GM23338 (cell line): ENCODE measurements around the gene TENT5D. TPM values are rescaled to one million over a fixed set of nuclear protein-coding genes. Genes with fewer than 3 reads are reported as not detected.

Source experiments
- ATAC-seq: fragments of 200-7000 bp; cut with Tn5 transposase; 3 replicates; pipeline ENCODE4 v1.9.1; 2020
- DNase-seq: peaks from one replicate; pipeline ENCODE4 v3.0.0-alpha.2; 2015; ENCODE audit warnings: low spot score
- H2AFZ ChIP-seq: fragments of 200-600 bp; sonication (generic); 2 replicates; pipeline ENCODE4 v1.8.0; 2016; ENCODE audit warnings: antibody characterized with exemption, mild to moderate bottlenecking, moderate library complexity
- H3F3A ChIP-seq: fragments of 200-600 bp; sonication (generic); replicated peaks from 2 replicates; pipeline ENCODE4 v1.8.0; 2017; ENCODE audit warnings: antibody characterized with exemption, mixed run types, low read depth
- H3K27ac ChIP-seq: fragments of 200-600 bp; sonication (generic); 2 replicates; pipeline ENCODE4 v1.6.1; 2016; ENCODE audit warnings: low read depth
- H3K27me3 ChIP-seq: fragments of 200-600 bp; sonication (generic); 2 replicates; pipeline ENCODE4 v1.8.0; 2016; ENCODE audit warnings: mild to moderate bottlenecking, mixed run types, moderate library complexity; ENCODE audit not compliant: insufficient read depth
- H3K36me3 ChIP-seq: fragments of 200-600 bp; sonication (generic); 2 replicates; pipeline ENCODE4 v1.8.0; 2016; ENCODE audit warnings: mild to moderate bottlenecking; ENCODE audit not compliant: insufficient read depth
- H3K4me1 ChIP-seq: fragments of 200-600 bp; sonication (generic); 2 replicates; pipeline ENCODE4 v1.8.0; 2016; ENCODE audit warnings: mild to moderate bottlenecking, moderate library complexity; ENCODE audit not compliant: insufficient read depth
- H3K4me2 ChIP-seq: fragments of 200-600 bp; sonication (generic); 2 replicates; pipeline ENCODE4 v1.7.1; 2017; ENCODE audit warnings: mixed run types
- H3K4me3 ChIP-seq: fragments of 200-600 bp; sonication (generic); 2 replicates; pipeline ENCODE4 v1.6.1; 2016; ENCODE audit warnings: mixed run types
- H3K79me2 ChIP-seq: fragments of 200-600 bp; sonication (generic); replicated peaks from 2 replicates; pipeline ENCODE4 v1.8.0; 2017; ENCODE audit warnings: mild to moderate bottlenecking; ENCODE audit not compliant: insufficient read depth
- H3K9me2 ChIP-seq: fragments of 200-600 bp; sonication (generic); 2 replicates; pipeline ENCODE4 v1.8.0; 2017; ENCODE audit not compliant: insufficient read depth
- H4K20me1 ChIP-seq: fragments of 200-600 bp; sonication (generic); replicated peaks from 2 replicates; pipeline ENCODE4 v1.8.0; 2017; ENCODE audit warnings: mild to moderate bottlenecking; ENCODE audit not compliant: insufficient read depth
- H3K27ac Mint-ChIP-seq: 2 replicates; pipeline ENCODE4 v1.8.0; 2020; ENCODE audit warnings: inconsistent platforms, mild to moderate bottlenecking, moderate library complexity, mixed read lengths
- H3K27me3 Mint-ChIP-seq: 3 replicates; pipeline ENCODE4 v1.8.0; 2022; ENCODE audit warnings: low read depth, mild to moderate bottlenecking, moderate library complexity, mixed read lengths, inconsistent platforms; ENCODE audit not compliant: insufficient read depth, poor library complexity
- H3K36me3 Mint-ChIP-seq: 3 replicates; pipeline ENCODE4 v1.8.0; 2021; ENCODE audit warnings: low read depth, mild to moderate bottlenecking, inconsistent platforms, moderate library complexity, mixed read lengths
- H3K4me1 Mint-ChIP-seq: 3 replicates; pipeline ENCODE4 v1.8.0; 2020; ENCODE audit warnings: mild to moderate bottlenecking, inconsistent platforms, mixed read lengths
- H3K4me3 Mint-ChIP-seq: 3 replicates; pipeline ENCODE4 v1.8.0; 2021; ENCODE audit warnings: moderate library complexity, mild to moderate bottlenecking, inconsistent platforms, mixed read lengths
- H3K9me3 Mint-ChIP-seq: 3 replicates; pipeline ENCODE4 v1.8.0; 2020; ENCODE audit warnings: moderate library complexity, mild to moderate bottlenecking, inconsistent platforms, mixed read lengths
- CREB1 ChIP-seq: fragments of 250-450 bp; sonication (Bioruptor Pico); IDR thresholded peaks from 2 replicates; pipeline ENCODE4 v1.5.0; 2020; ENCODE audit warnings: low read depth, mild to moderate bottlenecking, moderate library complexity
- EZH2 ChIP-seq: fragments of 200-600 bp; sonication (generic); IDR thresholded peaks from one replicate; pipeline ENCODE4 v1.8.0; 2017; ENCODE audit warnings: antibody characterized with exemption, mild to moderate bottlenecking, low read depth; ENCODE audit not compliant: unreplicated experiment
- EZH2phosphoT487 ChIP-seq: fragments of 200-600 bp; sonication (generic); IDR thresholded peaks from one replicate; pipeline ENCODE4 v1.8.1; 2018; ENCODE audit warnings: antibody characterized with exemption; ENCODE audit not compliant: unreplicated experiment
- JUNB ChIP-seq: IDR thresholded peaks from one replicate; pipeline ENCODE4 v1.6.1; 2016; ENCODE audit warnings: antibody characterized with exemption; ENCODE audit not compliant: unreplicated experiment
- NANOG ChIP-seq: IDR thresholded peaks from 2 replicates; pipeline ENCODE4 v1.6.1; 2016; ENCODE audit warnings: antibody characterized with exemption, borderline replicate concordance
- ZNF114 ChIP-seq: fragments of 250-450 bp; sonication (Bioruptor Pico); IDR thresholded peaks from 2 replicates; pipeline ENCODE4 v1.5.0; 2020; ENCODE audit warnings: mild to moderate bottlenecking, moderate library complexity
- polyA plus RNA-seq: library from polyadenylated mRNA; unstranded; fragments of >200 nt; fragmentation: Nextera tagmentation; extraction: Ambion mirVana; gene quantifications from 2 replicates; pipeline ENCODE4 v1.2.1, GENCODE V29; 2016
- total RNA-seq: library from RNA; depleted of rRNA; stranded (reverse); fragments of >200 nt; shearing (Covaris generic); gene quantifications from 2 replicates; pipeline ENCODE4 v1.2.3, GENCODE V29; 2014
- TF ChIP-seq, protein P1 (sequence below), 2 experiments: fragments of 200-600 bp in 1 of 2; sonication (generic) in 1 of 2; conservative IDR thresholded peaks; 2 replicates each; pipeline versions ENCODE4 v1.5.1 to v1.6.1; 2016 to 2017; ENCODE audit warnings: antibody characterized with exemption in 2 of 2, low read depth in 2 of 2, mild to moderate bottlenecking in 2 of 2, moderate library complexity in 1 of 2
- TF ChIP-seq, protein P2 (sequence below): IDR thresholded peaks from 2 replicates; pipeline ENCODE4 v1.6.1; 2016; ENCODE audit warnings: antibody characterized with exemption
- TF ChIP-seq, protein P3 (sequence below): IDR thresholded peaks from one replicate; pipeline ENCODE4 v1.6.1; 2018; ENCODE audit warnings: antibody characterized with exemption; ENCODE audit not compliant: unreplicated experiment

The TENT5D gene
- total and polyA plus RNA-seq, 2 experiments from 2014 or later = 0.10 TPM; not detected in 1

DNA sequence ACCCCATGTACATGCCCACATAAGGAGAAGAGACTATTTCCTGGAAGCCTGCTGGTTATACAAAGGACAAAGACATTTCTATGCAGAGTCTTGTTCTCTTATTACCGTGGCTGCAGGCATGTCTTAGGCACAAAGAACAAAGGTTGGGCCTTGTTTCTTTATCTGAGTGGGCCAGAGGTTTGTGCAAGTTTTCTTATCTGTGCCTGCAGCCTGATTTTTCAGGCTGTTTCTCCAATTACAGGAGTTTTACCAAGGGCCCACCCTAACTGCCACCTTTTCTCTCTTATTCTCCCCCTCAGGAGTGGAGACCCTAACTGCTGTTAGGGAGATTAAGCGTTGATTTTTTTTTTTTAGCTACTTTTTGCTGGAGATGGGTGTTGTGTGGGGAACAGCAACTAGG lies 3.5 kb downstream of the TENT5D start (continued):
- TF ChIP-seq, protein P1, sequence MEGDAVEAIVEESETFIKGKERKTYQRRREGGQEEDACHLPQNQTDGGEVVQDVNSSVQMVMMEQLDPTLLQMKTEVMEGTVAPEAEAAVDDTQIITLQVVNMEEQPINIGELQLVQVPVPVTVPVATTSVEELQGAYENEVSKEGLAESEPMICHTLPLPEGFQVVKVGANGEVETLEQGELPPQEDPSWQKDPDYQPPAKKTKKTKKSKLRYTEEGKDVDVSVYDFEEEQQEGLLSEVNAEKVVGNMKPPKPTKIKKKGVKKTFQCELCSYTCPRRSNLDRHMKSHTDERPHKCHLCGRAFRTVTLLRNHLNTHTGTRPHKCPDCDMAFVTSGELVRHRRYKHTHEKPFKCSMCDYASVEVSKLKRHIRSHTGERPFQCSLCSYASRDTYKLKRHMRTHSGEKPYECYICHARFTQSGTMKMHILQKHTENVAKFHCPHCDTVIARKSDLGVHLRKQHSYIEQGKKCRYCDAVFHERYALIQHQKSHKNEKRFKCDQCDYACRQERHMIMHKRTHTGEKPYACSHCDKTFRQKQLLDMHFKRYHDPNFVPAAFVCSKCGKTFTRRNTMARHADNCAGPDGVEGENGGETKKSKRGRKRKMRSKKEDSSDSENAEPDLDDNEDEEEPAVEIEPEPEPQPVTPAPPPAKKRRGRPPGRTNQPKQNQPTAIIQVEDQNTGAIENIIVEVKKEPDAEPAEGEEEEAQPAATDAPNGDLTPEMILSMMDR (conservative IDR thresholded peaks at IDR 0.05; ENCODE audit: low read depth in 2 of 2) = no peak
- no peak for TF ChIP-seq ZNF114
- no peak for TF ChIP-seq CREB1
- TF ChIP-seq JUNB = no peak
- no peak for TF ChIP-seq EZH2
- TF ChIP-seq NANOG = no peak
- TF ChIP-seq, protein P2, sequence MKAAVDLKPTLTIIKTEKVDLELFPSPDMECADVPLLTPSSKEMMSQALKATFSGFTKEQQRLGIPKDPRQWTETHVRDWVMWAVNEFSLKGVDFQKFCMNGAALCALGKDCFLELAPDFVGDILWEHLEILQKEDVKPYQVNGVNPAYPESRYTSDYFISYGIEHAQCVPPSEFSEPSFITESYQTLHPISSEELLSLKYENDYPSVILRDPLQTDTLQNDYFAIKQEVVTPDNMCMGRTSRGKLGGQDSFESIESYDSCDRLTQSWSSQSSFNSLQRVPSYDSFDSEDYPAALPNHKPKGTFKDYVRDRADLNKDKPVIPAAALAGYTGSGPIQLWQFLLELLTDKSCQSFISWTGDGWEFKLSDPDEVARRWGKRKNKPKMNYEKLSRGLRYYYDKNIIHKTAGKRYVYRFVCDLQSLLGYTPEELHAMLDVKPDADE = no peak
- TF ChIP-seq, protein P3, sequence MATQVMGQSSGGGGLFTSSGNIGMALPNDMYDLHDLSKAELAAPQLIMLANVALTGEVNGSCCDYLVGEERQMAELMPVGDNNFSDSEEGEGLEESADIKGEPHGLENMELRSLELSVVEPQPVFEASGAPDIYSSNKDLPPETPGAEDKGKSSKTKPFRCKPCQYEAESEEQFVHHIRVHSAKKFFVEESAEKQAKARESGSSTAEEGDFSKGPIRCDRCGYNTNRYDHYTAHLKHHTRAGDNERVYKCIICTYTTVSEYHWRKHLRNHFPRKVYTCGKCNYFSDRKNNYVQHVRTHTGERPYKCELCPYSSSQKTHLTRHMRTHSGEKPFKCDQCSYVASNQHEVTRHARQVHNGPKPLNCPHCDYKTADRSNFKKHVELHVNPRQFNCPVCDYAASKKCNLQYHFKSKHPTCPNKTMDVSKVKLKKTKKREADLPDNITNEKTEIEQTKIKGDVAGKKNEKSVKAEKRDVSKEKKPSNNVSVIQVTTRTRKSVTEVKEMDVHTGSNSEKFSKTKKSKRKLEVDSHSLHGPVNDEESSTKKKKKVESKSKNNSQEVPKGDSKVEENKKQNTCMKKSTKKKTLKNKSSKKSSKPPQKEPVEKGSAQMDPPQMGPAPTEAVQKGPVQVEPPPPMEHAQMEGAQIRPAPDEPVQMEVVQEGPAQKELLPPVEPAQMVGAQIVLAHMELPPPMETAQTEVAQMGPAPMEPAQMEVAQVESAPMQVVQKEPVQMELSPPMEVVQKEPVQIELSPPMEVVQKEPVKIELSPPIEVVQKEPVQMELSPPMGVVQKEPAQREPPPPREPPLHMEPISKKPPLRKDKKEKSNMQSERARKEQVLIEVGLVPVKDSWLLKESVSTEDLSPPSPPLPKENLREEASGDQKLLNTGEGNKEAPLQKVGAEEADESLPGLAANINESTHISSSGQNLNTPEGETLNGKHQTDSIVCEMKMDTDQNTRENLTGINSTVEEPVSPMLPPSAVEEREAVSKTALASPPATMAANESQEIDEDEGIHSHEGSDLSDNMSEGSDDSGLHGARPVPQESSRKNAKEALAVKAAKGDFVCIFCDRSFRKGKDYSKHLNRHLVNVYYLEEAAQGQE = no peak
- TF ChIP-seq EZH2phosphoT487 = no peak

DNA sequence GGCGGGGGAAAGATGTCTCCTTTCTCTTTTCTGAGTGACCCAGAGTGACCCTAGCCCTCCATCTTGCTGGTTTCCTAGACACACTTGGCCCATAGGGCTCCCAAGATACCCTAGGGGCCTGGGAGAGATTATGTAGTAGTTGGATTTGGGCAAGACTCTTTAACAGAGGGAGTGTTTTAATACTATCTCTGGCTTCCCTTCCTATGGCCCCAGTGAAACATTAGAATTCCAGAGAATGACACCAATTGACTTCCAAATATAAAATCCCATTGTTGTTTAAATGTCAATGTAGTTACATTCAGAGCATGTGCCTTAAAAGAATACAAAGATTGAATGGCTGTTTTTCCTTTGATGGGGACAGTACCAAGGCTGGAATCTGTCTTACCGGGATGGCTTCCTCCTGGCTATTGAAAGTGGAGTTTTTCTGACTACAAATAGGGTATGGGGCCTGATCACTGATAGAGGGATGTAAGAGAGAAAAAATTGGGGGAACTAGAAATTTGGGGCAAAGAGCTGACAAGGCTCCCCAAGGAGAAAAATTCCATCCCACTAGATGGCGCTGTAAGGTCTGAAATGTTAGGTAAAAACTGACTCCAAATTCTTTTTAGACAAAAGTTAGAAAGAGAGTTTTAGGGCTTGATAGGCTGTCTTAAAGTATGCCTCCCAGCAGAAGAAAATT lies 10.7 kb downstream of the TENT5D start:
- no peaks in the 10 kb centered on the region for H3K27me3 ChIP-seq
- Mint-ChIP-seq H3K4me1 (no peaks in the 10 kb centered on the region), H3K4me3 (no peak overlapping the region), H3K9me3 (peaks cover 32% of the 10 kb centered on the region), H3K36me3 (peaks cover 16% of the 10 kb centered on the region), H3K27me3 (no peaks in the 10 kb centered on the region), H3K27ac (no peak overlapping the region)
- H3K79me2 ChIP-seq = no peaks in the 10 kb centered on the region
- no peaks in the 10 kb centered on the region for H3K9me2 ChIP-seq
- ATAC-seq (no peak), DNase-seq (peak; percentile 40)
- no peaks in the 10 kb centered on the region for H3K36me3 ChIP-seq
- H3F3A ChIP-seq = no peaks in the 10 kb centered on the region
- no peak overlapping the region for H3K4me3 ChIP-seq
- no peak overlapping the region for H3K4me2 ChIP-seq
- H4K20me1 ChIP-seq = no peaks in the 10 kb centered on the region
- TF ChIP-seq EZH2 = no peak
- TF ChIP-seq, protein P1 (conservative IDR thresholded peaks at IDR 0.05; ENCODE audit: low read depth in 2 of 2) = peak; percentile 31 to 50
- H2AFZ ChIP-seq = no peak overlapping the region
- no peak overlapping the region for H3K27ac ChIP-seq
- no peaks in the 10 kb centered on the region for H3K4me1 ChIP-seq
